HL-60 (cell line): ENCODE results near the gene CAMKK1.

ENCODE experiments used
- DNase-seq, 2 experiments: peaks; one replicate each; pipeline ENCODE4 v3.0.0-alpha.2; 2010 to 2020; ENCODE audit warnings: low read depth in 1 of 2, low spot score in 1 of 2
- H3K27ac ChIP-seq: fragments of 250-450 bp; sonication (Bioruptor Pico); replicated peaks from 2 replicates; pipeline ENCODE4 v1.5.1; 2020; ENCODE audit warnings: mild to moderate bottlenecking, moderate library complexity
- H3K27me3 ChIP-seq: fragments of 250-450 bp; sonication (Bioruptor Pico); 2 replicates; pipeline ENCODE4 v1.5.1; 2021; ENCODE audit warnings: mild to moderate bottlenecking, moderate library complexity; ENCODE audit not compliant: insufficient read depth, poor library complexity, severe bottlenecking
- H3K4me3 ChIP-seq: replicated peaks from 2 replicates; pipeline ENCODE4 v1.5.1; 2011; ENCODE audit warnings: mild to moderate bottlenecking, control low read depth, low read length; ENCODE audit not compliant: insufficient read depth
- CTCF ChIP-seq: IDR thresholded peaks from one replicate; pipeline ENCODE4 v1.5.1; 2011; ENCODE audit warnings: low read length, control low read depth, inconsistent platforms; ENCODE audit not compliant: insufficient read depth
- GABPA ChIP-seq: IDR thresholded peaks from 2 replicates; pipeline ENCODE4 v1.6.1; 2012; ENCODE audit warnings: low read depth
- POLR2AphosphoS5 ChIP-seq: IDR thresholded peaks from 2 replicates; pipeline ENCODE4 v1.6.1; 2012; ENCODE audit warnings: low read depth
- REST ChIP-seq: IDR thresholded peaks from 2 replicates; pipeline ENCODE4 v1.6.1; 2012; ENCODE audit warnings: low read depth; ENCODE audit not compliant: insufficient replicate concordance
- SPI1 ChIP-seq: IDR thresholded peaks from 2 replicates; pipeline ENCODE4 v1.6.1; 2012; ENCODE audit warnings: low read depth, mild to moderate bottlenecking, borderline replicate concordance

The CAMKK1 gene

GRCh38 chr17:3911271-3912053 is 18.6 kb upstream of the CAMKK1 start:
- Histone ChIP-seq H3K27me3 (no peaks in the 10 kb centered on the region), H3K27ac (peak overlapping the region; percentile 27; the same call in 1 of the 2 replicates), H3K4me3 (no peak overlapping the region)
- DNase-seq = peak; percentile 45 to 73
- TF ChIP-seq SPI1 = peak; percentile 22; the same call in 1 of the 2 replicates
- TF ChIP-seq POLR2AphosphoS5 = peak; percentile 41; the same call in 1 of the 2 replicates
- no peak for TF ChIP-seq GABPA

GRCh38 chr17:3910420-3911270 is 17.8 kb upstream of the CAMKK1 start:
- TF ChIP-seq CTCF (no peak), REST (no peak), SPI1 (no peak)
- Histone ChIP-seq H3K27me3 (no peaks in the 10 kb centered on the region), H3K4me3 (no peak overlapping the region), H3K27ac (peak overlapping the region; percentile 27; the same call in 1 of the 2 replicates)
- no peak for DNase-seq

- no peak for TF ChIP-seq CTCF
- no peak for TF ChIP-seq GABPA
- Histone ChIP-seq H3K27me3 (no peaks in the 10 kb centered on the region), H3K4me3 (no peak overlapping the region), H3K27ac (no peak overlapping the region)
- no peak for DNase-seq
Measured at GRCh38 chr17:3909257-3909656, 16.4 kb upstream of the CAMKK1 start.

- DNase-seq = no peak
- no peak for TF ChIP-seq POLR2AphosphoS5
- TF ChIP-seq REST = no peak
- TF ChIP-seq SPI1 = no peak
- TF ChIP-seq GABPA = no peak
- TF ChIP-seq CTCF = no peak
- H3K27ac ChIP-seq = no peak overlapping the region
- no peak overlapping the region for H3K4me3 ChIP-seq
- H3K27me3 ChIP-seq = no peaks in the 10 kb centered on the region
Measured at GRCh38 chr17:3907483-3908216, 14.8 kb upstream of the CAMKK1 start.
